GM19238 (cell line): ENCODE data around the gene CCDC146.
"Not testable (repeated sequence)": the region's sequence is repeated elsewhere in the genome, so short reads cannot be mapped to it uniquely, and the experiment has no call there.

Experiments used
- DNase-seq: peaks from one replicate; pipeline ENCODE4 v3.0.0; 2011; ENCODE audit warnings: low spot score; ENCODE audit not compliant: insufficient read length

The CCDC146 gene

GRCh38 chr7:77199013-77199966 lies 76.9 kb downstream of the CCDC146 start, which contains the start of gene FGL2:
Gene FGL2, minus strand, starts transcription at chr7:77199819. Its CDS starts 26 bp downstream, at chr7:77199793.
- DNase-seq = no peak

GRCh38 chr7:77200542-77200941 lies 78.1 kb downstream of the CCDC146 start:
- no peak for DNase-seq

GRCh38 chr7:77202481-77202976 lies 80.1 kb downstream of the CCDC146 start:
- DNase-seq = peak; percentile 37

- no peak for DNase-seq
Observed at GRCh38 chr7:77205706-77206105, 83.3 kb downstream of the CCDC146 start.

- DNase-seq = no peak
Observed at GRCh38 chr7:77208416-77208815, 86.0 kb downstream of the CCDC146 start.

GRCh38 chr7:77209479-77210139 lies 87.2 kb downstream of the CCDC146 start:
- DNase-seq = no peak

- DNase-seq = no peak
Observed at GRCh38 chr7:77216181-77216845, 93.9 kb downstream of the CCDC146 start.

- DNase-seq = no peak
Observed at GRCh38 chr7:77217474-77218185, 95.2 kb downstream of the CCDC146 start.

- DNase-seq = not testable (repeated sequence)
Observed at GRCh38 chr7:77219701-77220331, 97.4 kb downstream of the CCDC146 start.

- DNase-seq = no peak
Observed at GRCh38 chr7:77222065-77222464, 99.7 kb downstream of the CCDC146 start.

- no peak for DNase-seq
Observed at GRCh38 chr7:77222819-77223218, 100.4 kb downstream of the CCDC146 start.

- no peak for DNase-seq
Observed at GRCh38 chr7:77223261-77223660, 100.8 kb downstream of the CCDC146 start.

- DNase-seq = no peak
Observed at GRCh38 chr7:77226357-77226839, 104.0 kb downstream of the CCDC146 start.

- not testable (repeated sequence) for DNase-seq
Observed at GRCh38 chr7:77228795-77229194, 106.4 kb downstream of the CCDC146 start.

GRCh38 chr7:77232467-77232866 lies 110.1 kb downstream of the CCDC146 start:
- no peak for DNase-seq

- no peak for DNase-seq
Observed at GRCh38 chr7:77235276-77235675, 112.9 kb downstream of the CCDC146 start.

- no peak for DNase-seq
Observed at GRCh38 chr7:77238703-77239136, 116.3 kb downstream of the CCDC146 start.

GRCh38 chr7:77239471-77239870 lies 117.1 kb downstream of the CCDC146 start:
- no peak for DNase-seq

- DNase-seq = no peak
Observed at GRCh38 chr7:77242068-77242467, 119.7 kb downstream of the CCDC146 start.

GRCh38 chr7:77242554-77242953 lies 120.1 kb downstream of the CCDC146 start:
- DNase-seq = no peak
